Epidermal melanocyte (primary cell): ENCODE data around the gene RNASE9.
"Not testable (repeated sequence)": the region's sequence is repeated elsewhere in the genome, so short reads cannot be mapped to it uniquely, and the experiment has no call there.

Experiments used
- DNase-seq: peaks from one replicate; pipeline ENCODE4 v3.0.0; 2011; ENCODE audit warnings: low spot score; ENCODE audit not compliant: insufficient read length

RNASE9 gene

DNA sequence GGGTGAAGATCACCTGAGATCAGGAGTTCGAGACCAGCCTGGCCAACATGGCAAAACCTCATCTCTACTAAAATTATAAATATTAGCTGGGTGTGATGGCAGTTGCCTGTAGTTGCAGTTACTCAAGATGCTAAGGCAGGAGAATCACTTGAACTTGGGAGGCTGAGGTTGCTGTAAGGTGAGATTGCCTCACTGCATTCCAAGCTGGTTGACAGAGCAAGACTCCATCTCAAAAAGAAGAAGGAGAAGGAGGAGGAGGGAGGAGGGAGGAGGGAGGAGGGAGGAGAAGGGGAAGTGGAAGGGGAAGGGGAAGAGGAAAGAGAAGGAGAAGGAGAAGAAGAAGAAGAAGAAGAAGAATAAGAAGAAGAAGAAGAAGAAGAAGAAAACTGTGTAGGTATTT is 38.5 kb downstream of the RNASE9 start:
- no peak for DNase-seq

DNA sequence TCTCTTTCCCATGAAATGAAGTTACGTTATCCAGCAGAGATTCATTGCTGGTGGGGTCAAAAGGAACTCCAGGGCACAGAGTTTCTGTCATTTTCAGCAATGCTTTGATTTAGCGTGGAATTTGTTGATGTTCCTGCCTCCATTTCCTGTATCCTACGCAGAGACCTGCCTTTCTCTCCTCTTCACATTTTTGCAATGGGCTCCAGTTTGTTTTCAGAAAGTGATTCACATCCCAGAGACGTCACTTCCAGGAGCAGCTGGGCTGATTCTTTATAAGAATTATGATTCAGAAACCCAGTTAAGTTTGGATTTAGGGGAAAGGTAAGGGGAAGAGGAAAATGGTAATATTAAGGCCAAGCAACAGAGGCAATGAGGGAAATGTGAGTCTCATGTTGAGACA is 43.9 kb downstream of the RNASE9 start:
- DNase-seq: no peak

- no peak for DNase-seq
Measured at GRCh38 chr14:20515846-20516245, 45.0 kb downstream of the RNASE9 start.

- no peak for DNase-seq
Measured at GRCh38 chr14:20512177-20512905, 48.5 kb downstream of the RNASE9 start.

GRCh38 chr14:20508367-20508766 is 52.5 kb downstream of the RNASE9 start:
- no peak for DNase-seq

DNA sequence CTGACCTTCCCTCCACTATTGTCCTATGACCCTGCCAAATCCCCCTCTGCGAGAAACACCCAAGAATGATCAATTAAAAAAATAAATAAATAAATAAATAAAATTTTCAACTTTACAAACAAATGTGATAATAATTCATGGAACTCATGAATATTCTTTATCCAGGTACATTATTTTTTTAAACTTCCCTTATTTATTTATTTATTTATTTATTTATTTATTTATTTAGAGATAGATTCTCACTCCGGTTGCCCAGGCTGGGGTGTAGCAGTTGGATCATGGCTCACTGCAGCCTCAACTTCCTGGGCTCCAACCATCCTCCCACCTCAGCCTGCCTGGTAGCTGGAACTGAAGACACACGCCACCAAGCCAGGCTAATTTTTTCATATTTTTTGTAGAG is 53.3 kb downstream of the RNASE9 start:
- DNase-seq: not testable (repeated sequence)

DNA sequence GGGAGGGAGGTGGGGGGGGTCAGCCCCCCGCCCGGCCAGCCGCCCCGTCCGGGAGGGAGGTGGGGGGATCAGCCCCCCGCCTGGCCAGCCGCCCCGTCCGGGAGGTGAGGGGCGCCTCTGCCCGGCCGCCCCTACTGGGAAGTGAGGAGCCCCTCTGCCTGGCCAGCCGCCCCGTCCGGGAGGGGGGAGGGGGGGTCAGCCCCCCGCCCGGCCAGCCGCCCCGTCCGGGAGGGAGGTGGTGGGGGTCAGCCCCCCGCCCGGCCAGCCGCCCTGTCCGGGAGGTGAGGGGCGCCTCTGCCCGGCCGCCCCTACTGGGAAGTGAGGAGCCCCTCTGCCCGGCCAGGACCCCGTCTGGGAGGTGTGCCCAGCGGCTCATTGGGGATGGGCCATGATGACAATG is 54.1 kb downstream of the RNASE9 start:
- not testable (repeated sequence) for DNase-seq

DNA sequence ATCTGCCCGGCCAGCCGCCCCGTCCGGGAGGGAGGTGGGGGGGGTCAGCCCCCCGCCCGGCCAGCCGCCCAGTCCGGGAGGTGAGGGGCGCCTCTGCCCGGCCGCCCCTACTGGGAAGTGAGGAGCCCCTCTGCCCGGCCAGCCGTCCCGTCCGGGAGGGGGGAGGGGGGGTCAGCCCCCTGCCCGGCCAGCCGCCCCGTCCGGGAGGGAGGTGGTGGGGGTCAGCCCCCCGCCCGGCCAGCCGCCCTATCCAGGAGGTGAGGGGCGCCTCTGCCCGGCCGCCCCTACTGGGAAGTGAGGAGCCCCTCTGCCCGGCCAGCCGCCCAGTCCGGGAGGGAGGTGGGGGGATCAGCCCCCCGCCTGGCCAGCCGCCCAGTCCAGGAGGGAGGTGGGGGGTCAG is 54.6 kb downstream of the RNASE9 start:
- DNase-seq: not testable (repeated sequence)
